ENCODE data around the gene C4A. TPM values are rescaled to one million over a fixed set of nuclear protein-coding genes. Genes with fewer than 3 reads are reported as not detected.

The C4A gene
- total and polyA plus RNA-seq, 2 of the 13 experiments (the other 11 are each of a cell fraction or from before 2014, with no cell fraction given): 165 to 478 TPM

DNA sequence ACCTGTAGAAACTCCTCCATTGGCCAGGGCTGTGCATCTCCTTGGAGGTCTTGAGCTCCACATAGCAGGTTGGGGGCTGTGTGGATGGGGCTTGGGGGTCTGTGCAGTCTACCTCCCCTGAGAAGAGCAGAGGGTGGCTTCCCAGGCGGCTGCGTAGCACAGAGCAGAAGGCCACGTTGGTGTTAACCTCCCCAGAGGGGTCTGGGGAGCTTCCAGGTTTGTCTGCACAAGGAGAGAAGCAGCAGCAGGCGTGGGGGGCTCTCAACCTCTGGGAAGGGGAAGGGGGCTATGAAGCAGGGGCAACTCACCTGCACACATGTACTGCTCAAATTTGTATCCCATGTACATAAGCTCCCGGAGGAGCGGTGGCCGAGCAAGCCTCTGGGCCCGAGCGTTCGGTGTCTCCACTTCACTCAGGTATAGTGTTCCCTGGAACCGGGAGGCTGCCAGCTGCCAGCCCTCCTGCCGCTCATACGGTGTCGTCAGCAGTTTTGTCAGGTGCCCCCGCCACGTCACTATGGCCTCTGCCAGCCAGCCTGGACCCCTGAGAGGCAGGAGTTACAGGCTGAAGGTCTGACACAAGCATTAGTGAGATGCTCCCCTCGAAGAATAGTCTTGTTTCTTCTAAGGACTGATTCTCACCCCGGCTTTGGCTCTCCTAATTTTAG is 11.1 kb upstream of the C4A start (continued):
- TF ChIP-seq RFX3 (CRISPR knock-in tag; IDR thresholded peaks at IDR 0.05) (no peak), NFIC (IDR thresholded peaks at IDR 0.05; ENCODE audit: low read length) (0 out of 2 replicates have a peak, but pooled peaks have one; percentile 19), ATM (IDR thresholded peaks at IDR 0.05; ENCODE audit: borderline replicate concordance) (no peak), ZC3H13 (CRISPR knock-in tag; IDR thresholded peaks at IDR 0.05) (peak; percentile 27; the same call in 1 of the 2 replicates), PHB2 (IDR thresholded peaks at IDR 0.05; ENCODE audit: partially characterized antibody) (no peak), ZNF33A (CRISPR knock-in tag; IDR thresholded peaks at IDR 0.05; ENCODE audit: borderline replicate concordance) (no peak), ZNF256 (CRISPR knock-in tag; conservative IDR thresholded peaks at IDR 0.05) (no peak), PITX1 (CRISPR knock-in tag; IDR thresholded peaks at IDR 0.05) (no peak), AGO1 (IDR thresholded peaks at IDR 0.05; ENCODE audit: low read depth, low read length, poor library complexity, severe bottlenecking) (peak; percentile 27), SRSF1 (optimal IDR thresholded peaks at IDR 0.05; ENCODE audit: low read depth, low read length) (no peak), AHR (CRISPR knock-in tag; IDR thresholded peaks at IDR 0.05) (no peak), ZNF44 (CRISPR knock-in tag; IDR thresholded peaks at IDR 0.05) (no peak), ZNF644 (CRISPR knock-in tag; IDR thresholded peaks at IDR 0.05; ENCODE audit: low read depth) (no peak), PAWR (CRISPR knock-in tag; IDR thresholded peaks at IDR 0.05; ENCODE audit: borderline replicate concordance) (no peak), HOXA9 (CRISPR knock-in tag; IDR thresholded peaks at IDR 0.05; ENCODE audit: borderline replicate concordance) (peak; percentile 60; the same call in 1 of the 2 replicates), ZNF225 (CRISPR knock-in tag; IDR thresholded peaks at IDR 0.05) (0 out of 2 replicates have a peak, but pooled peaks have one; percentile 22), RARG (CRISPR knock-in tag; IDR thresholded peaks at IDR 0.05; ENCODE audit: low read depth) (no peak)
- TF ChIP-seq, protein P1, sequence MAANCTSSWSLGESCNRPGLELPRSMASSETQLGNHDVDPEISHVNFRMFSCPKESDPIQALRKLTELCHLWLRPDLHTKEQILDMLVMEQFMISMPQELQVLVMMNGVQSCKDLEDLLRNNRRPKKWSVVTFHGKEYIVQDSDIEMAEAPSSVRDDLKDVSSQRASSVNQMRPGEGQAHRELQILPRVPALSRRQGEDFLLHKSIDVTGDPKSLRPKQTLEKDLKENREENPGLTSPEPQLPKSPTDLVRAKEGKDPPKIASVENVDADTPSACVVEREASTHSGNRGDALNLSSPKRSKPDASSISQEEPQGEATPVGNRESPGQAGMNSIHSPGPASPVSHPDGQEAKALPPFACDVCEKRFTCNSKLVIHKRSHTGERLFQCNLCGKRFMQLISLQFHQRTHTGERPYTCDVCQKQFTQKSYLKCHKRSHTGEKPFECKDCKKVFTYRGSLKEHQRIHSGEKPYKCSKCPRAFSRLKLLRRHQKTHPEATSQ (CRISPR knock-in tag; IDR thresholded peaks at IDR 0.05; ENCODE audit: borderline replicate concordance): no peak

Measured in HepG2 (cell line).